NOMO-1 (cell line): ENCODE data around the gene PPP1R10.
"Not testable (repeated sequence)": the region's sequence is repeated elsewhere in the genome, so short reads cannot be mapped to it uniquely, and the experiment has no call there.

Experiments
- DNase-seq, 2 experiments: peaks; one replicate each; lab custom pipeline; 2025; ENCODE audit not compliant: unreplicated experiment in 2 of 2; lab: John Stamatoyannopoulos, UW

The PPP1R10 gene

DNA sequence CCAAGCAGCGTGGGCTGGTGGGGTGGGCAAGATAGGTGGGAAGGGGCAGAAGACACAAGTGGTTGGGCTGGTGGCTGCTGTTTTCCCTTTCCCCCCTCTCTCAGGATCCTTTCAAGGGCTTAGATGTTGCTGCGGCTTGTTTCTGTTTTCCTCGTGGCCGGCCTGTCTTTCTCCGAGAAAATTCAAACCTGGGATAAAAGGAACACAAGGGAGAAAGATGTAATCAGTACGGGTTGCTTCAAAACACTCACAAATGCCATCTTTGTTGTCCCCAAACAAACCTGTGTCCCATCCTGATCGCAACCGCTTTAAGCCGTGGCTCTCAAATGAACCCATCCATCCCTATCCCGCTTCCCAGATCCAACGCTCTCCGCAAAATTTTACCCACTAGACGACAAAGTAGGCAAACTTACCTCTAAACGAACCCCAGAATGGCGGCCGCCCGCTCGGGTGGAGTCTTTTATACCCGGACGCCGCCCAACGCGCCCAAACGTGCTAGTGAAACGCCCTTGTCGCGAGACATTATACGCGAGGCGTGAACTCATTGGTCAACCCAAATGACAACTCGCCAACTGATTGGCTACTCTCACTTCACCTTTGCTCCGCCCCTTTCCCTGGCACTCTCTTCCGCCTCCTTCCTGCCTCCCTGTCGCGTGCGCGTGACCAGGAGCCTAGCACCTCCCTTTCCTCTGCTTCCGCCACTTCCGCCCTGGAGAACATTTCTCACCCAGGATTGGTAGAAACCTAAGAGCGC is at the start of gene PPP1R10:
TSS of gene PPP1R10 (minus strand) at position 433 of the 754 bp plus-strand sequence. CDS start 7,299 bp downstream, outside the sequence.
- peak; percentile 97 to 99 for DNase-seq

- not testable (repeated sequence) for DNase-seq
Observed at GRCh38 chr6:30666300-30666699, 49.3 kb upstream of the PPP1R10 start.

DNA sequence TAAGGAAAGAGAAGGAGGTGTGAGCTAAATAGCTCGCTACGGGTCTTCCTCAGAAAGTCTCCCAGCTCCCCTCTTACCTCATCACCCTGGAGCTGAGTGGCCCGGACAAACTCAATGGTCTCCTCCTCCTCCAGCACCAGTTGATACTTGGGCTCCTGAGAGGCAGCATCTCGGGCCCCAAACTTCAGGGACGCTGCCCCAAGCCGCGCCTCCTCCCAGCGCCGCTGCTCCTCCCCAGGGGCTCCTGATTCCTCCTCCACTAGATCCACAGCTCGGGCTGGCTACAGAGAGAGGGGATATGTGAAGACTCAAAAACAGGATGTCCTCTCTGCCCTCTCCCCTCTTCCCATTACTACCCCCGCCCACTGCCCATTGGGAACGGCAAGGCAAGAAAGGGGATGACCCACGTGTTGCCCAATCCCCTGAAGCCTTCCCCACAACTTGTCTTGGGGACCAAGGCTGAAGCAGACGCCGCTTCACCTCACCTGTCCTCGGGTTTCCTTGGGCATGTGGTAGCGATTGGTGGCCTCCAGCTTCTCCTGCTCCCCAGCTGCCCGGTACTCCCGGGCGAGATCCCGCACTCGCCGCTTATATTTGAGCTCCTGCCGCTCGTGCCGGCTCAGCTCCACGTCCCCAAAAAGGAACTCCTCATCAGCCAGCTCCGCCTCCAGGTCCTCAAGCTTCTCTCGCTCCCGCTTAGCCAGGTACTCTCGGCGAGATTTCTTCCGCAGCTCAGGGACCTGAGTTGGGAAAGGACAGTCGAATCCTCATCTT is 48.1 kb upstream of the PPP1R10 start:
- no peak for DNase-seq

DNA sequence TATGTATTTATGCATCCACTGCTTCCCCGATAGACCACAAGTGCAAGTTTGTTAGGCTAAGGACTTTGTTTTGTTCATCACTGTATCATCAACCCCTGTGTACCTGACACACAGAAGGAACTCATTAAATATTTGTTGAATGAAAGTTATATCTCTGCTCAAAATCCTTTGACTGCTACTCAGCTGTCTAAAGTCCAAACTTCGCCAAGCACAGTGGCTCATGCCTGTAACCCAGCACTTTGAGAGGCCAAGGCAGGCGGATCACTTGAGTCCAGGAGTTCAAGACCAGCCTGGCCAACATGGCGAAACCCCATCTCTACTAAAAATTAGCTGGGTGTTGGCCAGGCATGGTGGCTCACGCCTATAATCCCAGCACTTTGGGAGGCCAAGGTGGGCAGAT is 40.9 kb upstream of the PPP1R10 start:
- not testable (repeated sequence) for DNase-seq

- no peak for DNase-seq
Observed at GRCh38 chr6:30657454-30657853, 40.4 kb upstream of the PPP1R10 start.

DNA sequence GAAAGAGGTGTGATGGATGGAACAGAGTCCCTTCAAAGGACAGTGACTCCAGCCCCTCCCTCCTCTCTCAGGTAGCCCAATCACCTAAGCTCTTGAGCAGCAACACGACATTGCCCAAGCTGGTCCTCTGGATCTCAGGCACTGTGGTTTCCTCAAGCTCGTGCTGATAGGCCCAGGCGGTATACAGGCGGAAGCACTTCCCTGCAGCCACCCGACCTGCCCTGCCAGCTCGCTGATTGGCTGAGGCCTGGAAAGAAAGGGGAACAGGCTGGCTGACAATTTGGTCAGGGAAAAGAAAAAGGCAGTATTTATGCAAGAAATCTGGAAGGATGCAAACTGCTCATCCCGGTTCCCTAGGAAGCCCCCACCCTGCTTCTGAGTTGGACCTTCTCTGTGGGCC is 39.5 kb upstream of the PPP1R10 start:
- peak; percentile 77 to 78 for DNase-seq

DNA sequence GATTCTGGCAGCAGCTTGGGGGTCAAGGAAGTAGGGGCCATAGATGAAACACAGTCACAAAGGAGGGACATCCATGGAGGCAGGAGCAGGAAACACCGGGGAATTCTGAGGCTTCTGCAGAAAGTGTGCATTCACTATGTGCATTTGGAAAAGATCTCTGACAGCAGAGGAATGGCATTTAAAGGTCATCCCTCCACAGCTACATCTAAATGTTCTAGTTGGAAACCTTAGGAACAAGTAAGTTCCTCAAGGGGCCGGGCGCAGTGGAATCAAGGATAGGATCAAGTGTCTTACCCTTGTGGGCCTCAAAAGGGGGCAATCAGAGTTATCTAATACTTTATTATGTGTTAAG is 38.7 kb upstream of the PPP1R10 start:
- DNase-seq: no peak

DNA sequence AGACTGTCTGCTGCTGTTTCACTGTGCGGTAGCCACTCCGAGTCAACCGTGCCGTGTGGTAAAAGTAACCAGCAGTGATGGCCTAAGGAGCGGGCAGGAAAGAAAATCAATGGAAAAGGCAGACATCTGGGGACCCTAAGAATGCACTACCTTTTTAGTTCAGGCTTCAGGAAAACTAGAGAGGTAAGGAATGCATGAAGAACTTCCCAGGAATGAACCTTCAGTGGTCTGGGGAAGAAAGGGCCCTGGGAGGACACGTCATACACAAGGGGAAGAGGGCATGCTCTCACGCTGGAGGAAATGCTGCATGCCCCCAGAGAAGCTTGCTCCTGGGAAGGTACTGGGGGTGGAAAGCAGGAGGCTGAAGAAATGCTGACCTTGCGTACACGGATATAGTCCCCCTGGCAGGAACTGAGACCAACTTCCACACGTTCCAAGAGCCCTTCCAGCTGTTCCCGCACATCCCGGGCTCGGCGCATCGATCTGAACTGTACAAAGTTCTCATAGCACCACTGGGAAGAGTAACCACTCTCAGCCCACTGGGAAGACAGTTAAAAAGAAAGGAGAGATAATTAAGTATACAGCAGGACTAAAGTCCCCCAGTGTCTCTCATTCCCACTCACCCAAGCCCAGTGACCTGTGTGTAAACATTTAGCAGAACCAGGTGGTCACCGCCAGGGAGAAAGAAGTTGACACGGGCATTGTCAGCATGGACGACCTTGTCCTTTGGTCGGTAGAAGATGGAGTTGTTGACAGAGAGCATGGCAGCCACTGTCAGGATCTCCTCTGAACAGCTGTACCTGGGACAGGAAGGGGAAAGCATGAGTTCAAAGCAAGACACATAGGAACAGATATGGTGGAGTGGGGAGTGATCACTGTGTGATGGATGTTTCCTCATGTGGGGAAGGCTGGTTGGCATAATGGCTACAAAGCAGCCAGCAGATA is 38.0 kb upstream of the PPP1R10 start:
- DNase-seq: no peak

GRCh38 chr6:30651143-30651542 is 34.1 kb upstream of the PPP1R10 start:
- DNase-seq: no peak

DNA sequence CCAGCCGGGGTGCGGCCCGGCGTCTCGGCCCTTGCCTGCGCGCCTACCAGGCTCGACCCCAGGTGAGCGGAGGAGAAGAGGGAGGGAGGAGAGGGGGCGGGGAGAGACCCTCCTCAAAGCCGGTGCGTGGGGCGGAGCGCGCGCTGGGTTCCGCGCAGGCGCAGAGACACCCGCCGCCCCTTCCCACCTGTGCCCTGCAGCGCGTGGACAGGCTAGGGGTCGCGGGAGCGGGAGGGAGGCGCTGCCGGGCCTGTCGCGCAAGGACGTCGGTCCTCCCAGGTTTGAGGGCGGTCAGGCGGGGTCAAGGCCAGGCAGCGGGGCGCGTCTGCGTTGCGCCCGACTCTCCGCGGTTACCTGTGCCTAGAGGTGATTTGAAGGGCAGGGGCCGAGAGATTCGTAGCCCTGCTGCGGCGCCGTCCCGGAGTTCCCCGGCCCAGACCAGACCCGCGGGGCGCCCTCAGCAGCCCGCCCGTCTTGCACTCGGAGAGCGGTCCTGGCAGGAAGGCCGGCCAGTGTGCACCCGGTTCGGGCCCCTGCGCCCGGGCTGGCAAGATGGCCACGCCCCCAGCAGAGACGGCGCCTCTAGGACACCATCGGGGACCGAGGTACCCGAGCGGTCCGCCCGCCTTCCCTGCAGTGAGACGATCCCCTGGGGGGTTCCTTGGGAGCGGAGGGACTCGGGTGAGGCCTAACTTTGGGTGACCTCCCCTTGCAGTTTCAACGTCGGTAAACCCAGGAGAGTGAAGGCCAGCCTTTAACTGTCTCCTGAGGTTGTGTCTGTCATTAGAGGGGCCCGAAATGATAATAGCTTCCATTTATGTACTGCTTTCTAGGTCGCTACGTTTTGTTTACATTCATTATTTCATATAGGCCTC is 30.4 kb upstream of the PPP1R10 start:
- peak; percentile 56 to 61 for DNase-seq

- peak; percentile 83 to 91 for DNase-seq
Observed at GRCh38 chr6:30646450-30647241, 29.6 kb upstream of the PPP1R10 start, which contains the start of gene C6orf136. TSS of gene C6orf136 (plus strand) at chr6:30647133. CDS start at chr6:30647232, 99 bp downstream.

- DNase-seq: no peak
Observed at GRCh38 chr6:30645989-30646388, 28.9 kb upstream of the PPP1R10 start.

GRCh38 chr6:30644769-30645168 is 27.7 kb upstream of the PPP1R10 start:
- no peak for DNase-seq

- DNase-seq: no peak
Observed at GRCh38 chr6:30643656-30644055, 26.6 kb upstream of the PPP1R10 start.

GRCh38 chr6:30641048-30641447 is 24.0 kb upstream of the PPP1R10 start:
- DNase-seq: no peak

DNA sequence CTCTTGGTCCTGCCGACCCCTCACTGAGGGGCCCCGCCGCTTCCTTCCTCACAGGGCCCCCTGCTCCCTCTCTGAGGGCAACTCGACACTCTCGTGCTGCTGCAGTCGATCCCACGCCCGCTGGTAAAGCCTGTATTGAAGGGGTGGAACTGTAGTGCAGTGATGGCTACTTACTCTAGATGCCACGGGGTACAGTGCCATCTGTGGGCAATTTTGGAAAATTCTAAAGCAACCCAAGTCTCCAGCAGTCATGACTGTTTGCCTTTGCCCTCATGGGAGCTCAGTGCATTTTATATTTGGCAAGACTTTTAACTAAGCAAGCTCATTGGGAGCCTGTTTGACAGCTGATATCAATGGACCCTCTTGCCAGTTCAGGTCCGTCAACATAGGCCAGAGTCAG is 23.4 kb upstream of the PPP1R10 start:
- no peak for DNase-seq

GRCh38 chr6:30635834-30636233 is 18.8 kb upstream of the PPP1R10 start:
- no peak for DNase-seq

DNA sequence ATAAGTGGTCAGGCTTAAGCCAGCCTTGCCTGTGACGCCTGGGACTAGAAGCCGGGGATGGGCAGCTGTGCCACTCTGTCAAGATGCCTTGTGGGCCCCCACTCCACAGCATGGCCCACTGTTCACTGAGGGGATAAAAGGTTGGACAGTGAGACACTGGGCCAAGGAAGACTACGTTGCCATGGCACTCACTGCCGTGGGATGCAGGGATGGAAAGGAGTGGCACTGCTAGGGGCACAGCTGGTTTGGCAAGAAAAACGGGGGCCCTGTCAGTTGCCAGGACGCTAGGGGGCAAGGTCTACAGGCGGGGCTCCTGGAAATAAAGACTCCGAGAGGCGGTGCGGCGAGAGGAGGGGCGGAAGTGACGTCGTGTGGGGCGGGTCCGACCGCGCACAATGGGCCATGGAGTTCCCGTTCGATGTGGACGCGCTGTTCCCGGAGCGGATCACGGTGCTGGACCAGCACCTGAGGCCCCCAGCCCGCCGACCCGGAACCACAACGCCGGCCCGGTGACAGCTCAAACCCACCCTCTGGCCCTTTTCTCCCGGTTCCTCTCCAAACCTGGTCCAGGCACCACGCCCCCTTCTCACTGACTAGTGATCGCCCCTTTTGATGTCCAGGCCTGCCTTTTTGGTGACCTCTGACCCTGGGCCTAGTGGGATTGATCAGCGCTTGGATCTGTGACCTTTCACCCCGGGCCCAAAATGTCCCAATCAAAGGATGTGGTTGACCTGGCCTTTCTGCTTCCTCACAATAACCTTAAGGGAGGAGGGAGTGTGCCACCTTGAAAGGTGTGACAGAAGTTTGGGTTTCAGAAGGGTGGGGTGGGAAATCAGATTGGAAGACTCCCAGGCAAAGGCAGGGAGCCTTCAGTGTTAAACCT is 9.7 kb upstream of the PPP1R10 start, which contains the start of gene ATAT1:
TSS of gene ATAT1 (plus strand) at position 391 of the 883 bp plus-strand sequence.
- peak; percentile 74 to 84 for DNase-seq
